Inflammatory macrophage treated with lipopolysaccharide for 1 hour (primary cell): ENCODE measurements around the gene SENP7.
"Not testable (repeated sequence)": the region's sequence is repeated elsewhere in the genome, so short reads cannot be mapped to it uniquely, and the experiment has no call there.

Source experiments
- DNase-seq, 2 donors: peaks; one replicate each; pipeline ENCODE4 v3.0.0-alpha.2; 2020 to 2022

Gene SENP7

GRCh38 chr3:101527441-101527840 lies 14.4 kb upstream of the SENP7 start:
- no peak for DNase-seq

- no peak for DNase-seq
These were observed 8.2 kb upstream of the SENP7 start for GRCh38 chr3:101521211-101521701.

GRCh38 chr3:101519685-101520365 lies 6.8 kb upstream of the SENP7 start:
- DNase-seq, result no peak

DNA sequence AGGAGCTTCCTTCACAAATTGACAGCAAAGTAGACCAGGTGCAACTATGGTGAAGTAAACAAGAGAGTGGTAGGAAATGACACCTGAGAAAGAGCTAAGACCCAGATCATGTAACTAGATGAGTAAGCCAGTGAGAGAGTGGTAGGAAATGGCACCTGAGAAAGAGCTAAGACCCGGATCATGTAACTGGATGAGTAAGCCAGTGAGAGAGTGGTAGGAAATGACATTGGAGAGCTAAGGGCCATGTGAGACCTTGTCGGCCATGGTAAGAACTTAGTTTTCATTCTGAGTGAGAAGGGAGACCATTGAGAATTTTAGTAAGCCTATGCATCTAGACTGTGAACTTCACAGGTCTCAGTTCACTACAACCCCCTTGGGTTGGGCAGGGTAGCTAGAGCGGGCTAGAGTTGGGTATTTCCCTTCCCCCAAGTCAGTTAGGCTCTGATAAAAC lies 5.4 kb upstream of the SENP7 start:
- DNase-seq, result no peak

- peak in 1 of 2 donors; percentile 64 for DNase-seq
These were observed 491 bp upstream of the SENP7 start for GRCh38 chr3:101513419-101513986.

- DNase-seq, result no peak
These were observed 691 bp downstream of the SENP7 start for GRCh38 chr3:101512396-101512645.

GRCh38 chr3:101509811-101510210 lies 3.2 kb downstream of the SENP7 start:
- no peak for DNase-seq

DNA sequence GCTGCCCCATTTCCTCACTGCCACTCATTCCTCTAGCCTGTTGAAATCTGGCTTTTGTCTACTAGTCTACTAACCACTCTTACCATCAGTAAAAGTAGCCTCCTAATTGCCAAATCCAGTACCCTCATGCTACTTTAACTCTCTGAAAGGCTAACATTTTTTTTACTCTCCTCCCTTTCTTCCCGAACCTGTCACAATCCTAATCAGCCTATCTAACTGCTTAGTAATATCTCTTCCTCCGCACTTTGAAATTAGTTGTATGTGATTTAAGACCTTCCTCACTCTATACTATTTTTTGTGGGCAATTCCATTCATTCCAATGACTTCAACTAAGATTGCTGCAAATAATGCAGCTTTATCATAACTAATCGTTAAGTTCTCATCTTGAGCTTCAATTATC lies 3.7 kb downstream of the SENP7 start:
- DNase-seq, result no peak

GRCh38 chr3:101501783-101502182 lies 11.2 kb downstream of the SENP7 start:
- DNase-seq, result no peak

DNA sequence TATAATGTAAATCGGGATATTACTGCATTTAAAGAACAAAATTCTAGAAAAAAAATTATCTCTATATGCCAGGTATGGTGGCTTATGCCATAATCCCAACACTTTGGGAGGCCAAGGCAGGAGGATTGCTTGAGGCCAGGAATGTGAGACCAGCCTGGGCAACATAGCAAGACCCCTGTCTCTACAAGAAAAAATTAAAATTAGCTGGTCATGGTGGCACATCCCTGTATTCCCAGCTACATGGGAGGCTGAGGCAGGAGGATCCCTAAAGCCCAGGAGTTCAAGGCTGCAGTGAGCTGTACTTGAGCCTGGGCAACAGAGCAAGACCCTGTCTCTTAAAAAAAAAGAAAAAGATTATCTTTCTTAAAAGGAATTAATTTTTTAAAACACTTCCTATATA lies 12.8 kb downstream of the SENP7 start:
- no peak for DNase-seq

DNA sequence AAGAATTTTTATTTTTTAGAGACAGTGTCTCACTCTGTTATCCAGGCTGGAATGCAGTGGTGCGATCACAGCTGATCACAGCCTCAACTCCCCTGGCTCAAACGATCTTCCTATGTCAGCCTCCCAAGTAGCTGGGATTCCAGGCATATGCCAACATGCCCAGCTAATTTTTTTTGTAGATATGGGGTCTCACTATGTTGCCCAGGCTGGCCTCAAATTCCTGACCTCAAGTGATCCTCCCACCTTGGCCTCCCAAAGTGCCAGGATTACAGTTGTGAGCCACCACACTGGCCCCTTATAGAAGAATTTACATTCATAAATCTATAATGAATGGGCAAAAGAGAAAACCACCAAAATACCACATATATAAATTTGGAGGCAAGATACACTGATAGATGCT lies 15.2 kb downstream of the SENP7 start:
- no peak for DNase-seq

DNA sequence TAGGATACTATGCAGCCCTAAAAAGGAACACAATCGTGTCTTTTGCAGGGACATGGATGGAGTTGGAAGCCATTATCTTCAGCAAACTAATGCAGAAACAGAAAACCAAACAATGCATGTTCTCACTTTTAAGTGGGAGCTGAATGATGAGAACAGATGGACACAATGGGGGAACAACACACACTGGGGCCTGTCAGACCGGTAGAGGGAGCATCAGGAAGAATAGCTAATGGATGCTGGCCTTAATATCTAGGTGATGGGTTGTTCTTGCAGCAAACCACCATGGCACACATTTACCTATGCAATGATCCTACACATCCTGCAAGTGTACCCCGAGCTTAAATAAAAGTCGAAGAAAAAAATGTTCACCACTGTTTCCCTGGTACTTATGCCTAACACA lies 17.5 kb downstream of the SENP7 start:
- no peak for DNase-seq

GRCh38 chr3:101484805-101485620 lies 28.0 kb downstream of the SENP7 start:
- DNase-seq, result no peak

DNA sequence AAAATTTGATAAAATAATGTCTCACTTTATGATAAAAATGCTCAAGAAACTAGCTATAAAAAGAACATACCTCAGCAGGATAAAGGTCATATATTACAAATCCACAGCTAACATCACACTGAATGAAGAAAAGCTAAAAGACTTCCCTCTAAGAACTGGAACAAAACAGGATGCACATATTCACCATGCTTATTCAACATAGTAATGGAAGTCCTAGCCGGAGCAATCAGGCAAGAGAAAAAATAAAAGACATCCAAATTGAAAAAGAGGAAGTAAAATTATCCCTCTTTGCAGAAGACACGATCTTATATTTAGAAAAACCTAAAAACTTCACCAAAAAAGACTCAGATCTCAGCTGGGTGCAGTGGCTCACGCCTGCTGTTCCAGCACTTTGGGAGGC lies 34.0 kb downstream of the SENP7 start:
- no peak for DNase-seq

DNA sequence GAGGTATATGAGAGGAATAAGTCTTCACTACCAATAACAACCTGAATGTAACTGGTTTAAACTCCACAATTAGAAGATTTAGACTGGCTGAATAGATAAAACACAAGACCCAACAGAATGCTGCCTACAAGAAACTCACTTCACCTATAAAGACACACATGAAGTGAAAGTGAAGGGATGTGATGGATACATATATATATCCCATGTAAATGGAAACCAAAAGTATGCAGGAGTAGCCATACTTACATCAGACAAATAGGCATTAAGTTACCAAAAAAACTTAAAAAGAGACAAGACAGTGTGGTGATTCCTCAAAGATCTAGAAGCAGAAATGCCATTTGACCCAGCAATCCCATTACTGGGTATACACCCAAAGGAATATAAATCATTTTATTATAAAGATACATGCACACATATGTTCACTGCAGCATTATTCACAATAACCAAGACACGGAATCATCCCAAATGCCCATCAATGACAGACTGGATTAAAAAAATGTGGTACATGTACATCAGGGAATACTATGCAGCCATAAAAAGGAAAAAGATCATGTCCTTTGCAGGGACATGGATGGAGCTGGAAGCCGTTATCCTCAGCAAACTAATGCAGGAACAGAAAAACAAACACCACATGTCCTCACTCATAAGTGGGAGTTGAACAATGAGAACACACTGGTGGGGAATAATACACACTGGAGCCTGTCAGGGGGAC lies 38.0 kb downstream of the SENP7 start:
- not testable (repeated sequence) for DNase-seq

DNA sequence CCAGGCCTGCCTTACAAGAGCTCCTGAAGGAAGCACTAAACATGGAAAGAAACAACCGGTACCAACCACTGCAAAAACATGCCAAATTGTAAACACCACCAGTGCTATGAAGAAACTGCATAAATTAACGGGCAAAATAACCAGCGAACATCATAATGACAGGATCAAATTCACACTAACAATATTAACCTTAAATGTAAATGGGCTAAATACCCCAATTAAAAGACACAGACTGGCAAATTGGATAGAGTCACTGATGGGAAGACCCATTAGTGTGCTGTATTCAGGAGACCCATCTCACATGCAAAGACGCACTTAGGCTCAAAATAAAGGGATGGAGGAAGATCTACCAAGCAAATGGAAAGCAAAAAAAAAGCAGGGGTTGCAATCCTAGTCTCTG lies 44.3 kb downstream of the SENP7 start:
- not testable (repeated sequence) for DNase-seq

DNA sequence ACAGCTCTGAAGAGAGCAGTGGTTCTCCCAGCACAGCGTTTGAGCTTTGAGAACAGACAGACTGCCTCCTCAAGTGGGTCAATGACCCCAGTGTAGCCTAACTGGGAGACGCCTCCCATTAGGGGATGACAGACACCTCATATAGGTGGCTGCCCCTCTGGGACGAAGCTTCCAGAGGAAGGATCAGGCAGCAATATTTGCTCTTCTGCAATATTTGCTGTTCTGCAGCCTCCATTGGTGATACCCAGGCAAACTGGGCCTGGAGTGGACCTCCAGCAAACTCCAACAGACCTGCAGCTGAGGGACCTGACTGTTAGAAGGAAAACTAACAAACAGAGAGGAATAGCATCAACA lies 45.7 kb downstream of the SENP7 start:
- DNase-seq, result not testable (repeated sequence)

- DNase-seq, result no peak
These were observed 46.3 kb downstream of the SENP7 start for GRCh38 chr3:101466465-101467309.

GRCh38 chr3:101464235-101464634 lies 48.8 kb downstream of the SENP7 start:
- DNase-seq, result no peak

- no peak for DNase-seq
These were observed 51.6 kb downstream of the SENP7 start for GRCh38 chr3:101461451-101461850.

DNA sequence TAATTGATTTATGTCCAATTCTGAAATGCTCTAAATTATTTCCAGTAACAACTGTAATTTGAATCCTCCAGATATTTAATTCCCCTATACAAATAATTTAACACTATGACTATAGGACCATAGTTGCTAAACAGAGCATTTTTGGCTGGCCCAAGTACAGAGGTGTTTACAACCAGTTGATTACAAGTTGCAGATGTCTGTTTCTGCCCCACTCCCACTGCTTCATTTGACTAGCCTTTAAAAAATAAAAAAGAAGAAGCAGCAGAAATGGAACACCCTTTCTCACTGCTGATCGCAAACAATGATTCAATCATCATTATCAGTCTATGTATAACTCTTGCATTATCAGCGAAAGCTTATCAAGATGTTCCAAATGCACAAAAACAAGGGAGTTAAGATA lies 54.6 kb downstream of the SENP7 start:
- no peak for DNase-seq

DNA sequence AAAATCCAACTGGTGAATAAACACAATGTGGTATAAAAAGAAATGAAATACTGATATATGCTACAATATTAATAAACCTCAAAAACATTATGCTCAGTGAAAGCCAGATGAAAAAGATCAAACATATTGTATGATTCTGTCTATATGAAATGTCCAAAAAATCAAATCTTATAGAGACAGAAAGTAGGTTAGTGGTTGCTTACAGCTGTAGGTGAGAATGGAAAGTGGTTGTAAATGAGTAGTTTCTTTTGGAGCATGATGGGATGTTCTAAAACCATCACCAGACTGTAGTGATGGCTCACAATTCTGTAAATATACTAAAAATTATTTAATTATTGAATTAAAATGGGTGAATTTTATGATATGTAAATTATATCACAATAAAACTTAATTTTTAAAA lies 58.4 kb downstream of the SENP7 start:
- DNase-seq, result no peak

DNA sequence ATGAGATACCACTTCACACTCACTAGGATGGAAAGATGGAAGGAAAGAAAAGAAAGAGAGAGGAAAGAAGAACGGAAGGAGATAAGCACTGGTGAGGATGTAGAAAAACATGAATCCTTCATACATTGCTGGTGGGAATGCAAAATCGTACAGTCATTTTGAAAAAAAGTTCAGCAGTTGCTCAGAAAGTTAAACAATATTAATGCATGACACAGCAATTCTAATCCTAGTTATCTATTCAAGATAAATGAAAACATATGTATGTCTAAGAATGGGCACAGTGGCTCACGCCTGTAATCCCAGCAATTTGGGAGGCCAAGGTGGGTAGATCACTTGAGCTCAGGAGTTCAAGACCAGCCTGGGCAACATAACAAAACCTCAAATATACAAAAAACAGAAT lies 59.1 kb downstream of the SENP7 start:
- DNase-seq, result no peak
